CD8-positive, alpha-beta memory T cell (primary cell): ENCODE data around the gene MCF2L2. TPM values are rescaled to one million over a fixed set of nuclear protein-coding genes. Genes with fewer than 3 reads are reported as not detected.

Experiments
- CTCF ChIA-PET: fragments of 350-600 bp; sonication (Branson Sonifier 250); formaldehyde crosslinking; loops from one replicate; lab custom pipeline; 2021; ENCODE audit warnings: antibody characterized with exemption; lab: Charles Lee
- POLR2A ChIA-PET: fragments of 350-600 bp; sonication (Branson Sonifier 250); formaldehyde crosslinking; loops from one replicate; lab custom pipeline; 2021; ENCODE audit warnings: antibody characterized with exemption; lab: Charles Lee
- DNase-seq, 5 donors: peaks; one replicate each; pipeline versions ENCODE4 v3.0.0 to v3.0.0-alpha.2; 2020 to 2022; ENCODE audit warnings: mixed read lengths in 1 of 5
- H3K27ac ChIP-seq: one replicate; pipeline ENCODE4 v1.7.0; 2013; ENCODE audit warnings: low read depth, mild to moderate bottlenecking, low read length, moderate library complexity
- H3K27me3 ChIP-seq: 2 replicates; pipeline ENCODE4 v1.7.0; 2013; ENCODE audit warnings: low read length, mild to moderate bottlenecking; ENCODE audit not compliant: insufficient read depth, poor library complexity, severe bottlenecking
- H3K36me3 ChIP-seq: 2 replicates; pipeline ENCODE4 v1.7.0; 2013; ENCODE audit warnings: mild to moderate bottlenecking, low read length, moderate library complexity; ENCODE audit not compliant: insufficient read depth
- H3K4me1 ChIP-seq: 2 replicates; pipeline ENCODE4 v1.7.0; 2013; ENCODE audit warnings: mild to moderate bottlenecking, low read length, moderate library complexity; ENCODE audit not compliant: insufficient read depth
- H3K4me3 ChIP-seq: 2 replicates; pipeline ENCODE4 v1.7.0; 2013; ENCODE audit warnings: mild to moderate bottlenecking, low read length
- H3K9me3 ChIP-seq: 2 replicates; pipeline ENCODE4 v1.7.0; 2013; ENCODE audit warnings: mild to moderate bottlenecking, low read length
- H3K27ac Mint-ChIP-seq, 8 donors: one replicate each; pipeline ENCODE4 v1.8.0; 2020 to 2021; ENCODE audit warnings: mixed read lengths in 8 of 8, mild to moderate bottlenecking in 6 of 8, inconsistent platforms in 3 of 8, moderate library complexity in 3 of 8
- H3K27me3 Mint-ChIP-seq, 2 donors: one replicate each; pipeline ENCODE4 v1.8.0; 2020 to 2021; ENCODE audit warnings: mixed read lengths in 2 of 2, mild to moderate bottlenecking in 1 of 2, moderate library complexity in 1 of 2
- H3K36me3 Mint-ChIP-seq, 3 donors: one replicate each; pipeline ENCODE4 v1.8.0; 2020 to 2021; ENCODE audit warnings: mixed read lengths in 3 of 3, inconsistent platforms in 1 of 3, mild to moderate bottlenecking in 1 of 3
- H3K4me1 Mint-ChIP-seq, 3 donors: one replicate each; pipeline ENCODE4 v1.8.0; 2020 to 2021; ENCODE audit warnings: mixed read lengths in 3 of 3, inconsistent platforms in 1 of 3, mild to moderate bottlenecking in 1 of 3
- H3K4me3 Mint-ChIP-seq, 7 donors: one replicate each; pipeline ENCODE4 v1.8.0; 2020 to 2021; ENCODE audit warnings: mixed read lengths in 7 of 7, mild to moderate bottlenecking in 6 of 7, moderate library complexity in 4 of 7, inconsistent platforms in 2 of 7
- H3K9me3 Mint-ChIP-seq, 5 donors: one replicate each; pipeline ENCODE4 v1.8.0; 2020 to 2022; ENCODE audit warnings: mixed read lengths in 5 of 5, mild to moderate bottlenecking in 3 of 5, moderate library complexity in 2 of 5, inconsistent platforms in 1 of 5
- polyA plus RNA-seq: library from polyadenylated mRNA; unstranded; fragments of 300-500 nt; fragmentation: Illumina TruSeq; gene quantifications from one replicate; pipeline ENCODE4 v1.2.3, GENCODE V29; 2021
- total RNA-seq, 2 experiments: library from RNA; stranded (reverse); gene quantifications; one replicate each; pipeline ENCODE4 v1.2.3, GENCODE V29; 2021

MCF2L2 gene
- total and polyA plus RNA-seq, 3 experiments from 2014 or later, result 0.78 to 3.5 (median 2.8) TPM

- Histone ChIP-seq H3K9me3 (no peaks in the 10 kb centered on the region), H3K4me1 (no peaks in the 10 kb centered on the region), H3K27ac (no peak overlapping the region), H3K4me3 (no peak overlapping the region), H3K36me3 (no peaks in the 10 kb centered on the region), H3K27me3 (no peaks in the 10 kb centered on the region)
- no peak for DNase-seq
- H3K4me3 Mint-ChIP-seq, result no peak overlapping the region
- POLR2A ChIA-PET, result no interaction called here
- peak overlapping the region in 1 of 8 donors; percentile 39 for H3K27ac Mint-ChIP-seq
- H3K9me3 Mint-ChIP-seq, result no peaks in the 10 kb centered on the region
- H3K27me3 Mint-ChIP-seq, result no peaks in the 10 kb centered on the region
- peaks cover 0 to 3% (median 1%) of the 10 kb centered on the region in 3 donors for H3K36me3 Mint-ChIP-seq
- CTCF ChIA-PET, result interaction anchor here (1.4 kb wide), 1 partner anchor 12 kb away, joined by 3 read pairs; no protein-coding TSS in a partner anchor
- no peaks in the 10 kb centered on the region for H3K4me1 Mint-ChIP-seq
These were observed 275.0 kb downstream of the MCF2L2 start for GRCh38 chr3:183153210-183153950.

DNA sequence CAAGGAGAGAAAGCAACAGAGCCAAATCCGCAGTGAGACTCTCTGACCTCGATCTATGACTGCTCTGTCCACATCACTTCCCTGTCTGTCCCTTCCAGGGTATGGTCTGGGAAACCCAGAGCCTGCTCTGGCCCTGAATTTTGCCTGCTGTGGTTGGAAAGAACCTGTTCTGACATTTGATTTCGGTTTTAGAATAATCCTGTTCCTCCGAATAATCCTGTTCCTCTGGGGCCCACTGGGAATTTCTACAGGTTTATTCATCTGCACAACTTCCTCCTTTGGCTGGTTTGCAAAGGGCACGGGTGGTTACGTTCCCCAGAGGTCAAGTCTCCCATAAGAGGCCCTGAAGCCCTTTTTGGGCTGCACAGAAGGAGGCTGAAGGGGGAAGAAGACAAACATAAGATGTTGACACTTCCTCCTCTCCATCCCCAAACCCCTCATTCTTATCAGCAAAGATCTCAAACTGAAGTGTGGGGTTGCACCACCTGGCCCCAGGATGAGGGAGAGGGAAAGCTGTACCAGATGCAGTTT is 276.5 kb downstream of the MCF2L2 start:
- H3K36me3 Mint-ChIP-seq, result peaks cover 0 to 2% (median 1%) of the 10 kb centered on the region in 3 donors
- Histone ChIP-seq H3K4me3 (no peak overlapping the region), H3K4me1 (no peaks in the 10 kb centered on the region), H3K27me3 (no peaks in the 10 kb centered on the region), H3K9me3 (no peaks in the 10 kb centered on the region), H3K27ac (no peak overlapping the region), H3K36me3 (no peaks in the 10 kb centered on the region)
- ChIA-PET CTCF (no interaction called here), POLR2A (no interaction called here)
- H3K27ac Mint-ChIP-seq, result no peak overlapping the region
- no peak overlapping the region for H3K4me3 Mint-ChIP-seq
- DNase-seq, result no peak
- no peaks in the 10 kb centered on the region for H3K9me3 Mint-ChIP-seq
- peaks cover 0 to 1% of the 10 kb centered on the region in 2 donors for H3K27me3 Mint-ChIP-seq
- H3K4me1 Mint-ChIP-seq, result no peaks in the 10 kb centered on the region

DNA sequence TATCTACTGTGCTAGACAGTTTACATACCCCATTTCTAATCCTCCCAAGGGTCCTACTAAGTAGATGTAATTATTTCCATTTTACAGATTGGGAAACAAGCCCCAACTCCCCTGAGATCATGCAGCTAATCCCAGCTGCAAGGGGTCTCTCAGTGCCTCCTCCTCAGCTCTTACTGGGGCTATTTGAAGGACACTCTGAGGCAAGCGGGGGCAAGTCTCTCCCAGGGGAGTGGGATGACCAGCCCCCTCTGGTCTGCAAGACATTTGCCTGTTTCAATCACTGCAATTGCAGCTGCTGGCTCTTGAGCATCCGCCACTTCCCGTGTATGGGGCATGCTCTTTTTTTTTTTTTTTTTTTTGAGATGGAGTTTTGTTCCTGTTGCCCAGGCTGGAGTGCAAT is 277.3 kb downstream of the MCF2L2 start:
- H3K27ac ChIP-seq, result no peak overlapping the region
- Mint-ChIP-seq H3K27ac (no peak overlapping the region), H3K4me1 (no peaks in the 10 kb centered on the region), H3K36me3 (peaks cover 0 to 2% (median 1%) of the 10 kb centered on the region in 3 donors), H3K4me3 (peak overlapping the region in 1 of 7 donors; percentile 46), H3K9me3 (no peaks in the 10 kb centered on the region), H3K27me3 (peaks cover 0 to 1% of the 10 kb centered on the region in 2 donors)
- no peaks in the 10 kb centered on the region for H3K9me3 ChIP-seq
- no peaks in the 10 kb centered on the region for H3K36me3 ChIP-seq
- CTCF ChIA-PET, result no interaction called here
- no peak overlapping the region for H3K4me3 ChIP-seq
- no peak for DNase-seq
- POLR2A ChIA-PET, result no interaction called here
- no peaks in the 10 kb centered on the region for H3K4me1 ChIP-seq
- no peaks in the 10 kb centered on the region for H3K27me3 ChIP-seq

- ChIA-PET POLR2A (no interaction called here), CTCF (no interaction called here)
- Histone ChIP-seq H3K9me3 (no peaks in the 10 kb centered on the region), H3K36me3 (no peaks in the 10 kb centered on the region), H3K27me3 (no peaks in the 10 kb centered on the region), H3K4me1 (no peaks in the 10 kb centered on the region), H3K4me3 (no peak overlapping the region), H3K27ac (no peak overlapping the region)
- H3K27me3 Mint-ChIP-seq, result peaks cover 0 to 1% of the 10 kb centered on the region in 2 donors
- no peaks in the 10 kb centered on the region for H3K9me3 Mint-ChIP-seq
- H3K27ac Mint-ChIP-seq, result peak overlapping the region in 2 of 8 donors; percentile 36 to 87
- no peaks in the 10 kb centered on the region for H3K4me1 Mint-ChIP-seq
- DNase-seq, result no peak
- H3K36me3 Mint-ChIP-seq, result peaks cover 0 to 2% (median 1%) of the 10 kb centered on the region in 3 donors
- no peak overlapping the region for H3K4me3 Mint-ChIP-seq
These were observed 278.3 kb downstream of the MCF2L2 start for GRCh38 chr3:183149915-183150750.

- Histone ChIP-seq H3K4me1 (no peaks in the 10 kb centered on the region), H3K27ac (no peak overlapping the region), H3K36me3 (no peaks in the 10 kb centered on the region), H3K9me3 (no peaks in the 10 kb centered on the region), H3K27me3 (no peaks in the 10 kb centered on the region), H3K4me3 (no peak overlapping the region)
- ChIA-PET CTCF (no interaction called here), POLR2A (no interaction called here)
- Mint-ChIP-seq H3K4me1 (no peaks in the 10 kb centered on the region), H3K36me3 (peaks cover 0 to 2% (median 1%) of the 10 kb centered on the region in 3 donors), H3K27me3 (peaks cover 0 to 1% of the 10 kb centered on the region in 2 donors), H3K4me3 (no peak overlapping the region), H3K9me3 (no peaks in the 10 kb centered on the region), H3K27ac (no peak overlapping the region)
- no peak for DNase-seq
These were observed 280.4 kb downstream of the MCF2L2 start for GRCh38 chr3:183148056-183148455.

DNA sequence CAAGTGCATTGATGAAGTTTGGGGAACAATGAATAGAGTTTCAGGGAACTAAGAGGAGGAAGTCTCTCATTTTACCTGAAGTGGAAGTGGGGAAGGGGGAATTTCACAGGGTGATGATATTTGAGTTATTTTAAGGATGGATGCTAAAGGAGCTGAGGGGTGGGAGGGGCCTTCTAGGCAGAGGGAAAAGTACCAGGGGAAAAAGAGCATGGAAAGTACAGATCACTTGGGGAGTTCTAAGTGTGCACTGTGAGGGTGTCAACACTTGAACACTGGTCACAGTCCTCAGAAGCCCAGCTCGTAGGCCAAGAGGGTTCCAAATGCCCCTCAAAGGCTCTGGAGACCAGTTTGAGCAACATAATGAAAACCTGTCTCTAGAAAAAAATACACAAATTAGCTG is 284.1 kb downstream of the MCF2L2 start:
- CTCF ChIA-PET, result interaction anchor here (1.6 kb wide), 1 partner anchor 19 kb away, joined by 4 read pairs; the partner anchor contains the start of gene LAMP3
- no peaks in the 10 kb centered on the region for H3K36me3 Mint-ChIP-seq
- no peaks in the 10 kb centered on the region for H3K27me3 ChIP-seq

DNA sequence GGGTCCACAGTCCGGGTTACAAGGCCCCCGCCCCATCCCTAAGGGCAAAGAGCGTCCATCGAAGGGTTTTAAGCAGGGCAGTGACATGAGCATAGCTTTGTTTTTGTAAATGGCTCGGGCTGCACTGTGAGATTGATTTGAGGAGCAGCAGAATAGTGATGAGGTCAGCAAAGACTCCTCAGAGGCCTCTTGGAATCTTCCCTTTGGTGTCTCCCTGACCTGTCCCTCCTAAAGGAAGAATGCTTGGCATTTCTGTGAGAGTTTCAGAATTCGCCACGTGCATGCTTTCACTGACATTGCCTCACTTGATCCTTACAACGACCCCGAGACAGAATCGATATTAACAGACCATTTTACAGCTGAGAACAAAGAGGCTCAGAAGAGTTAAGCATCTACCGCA is 286.2 kb downstream of the MCF2L2 start:
- POLR2A ChIA-PET, result no interaction called here
- Mint-ChIP-seq H3K27me3 (peaks cover 0 to 2% of the 10 kb centered on the region in 2 donors), H3K4me1 (no peaks in the 10 kb centered on the region), H3K36me3 (no peaks in the 10 kb centered on the region), H3K4me3 (no peak overlapping the region), H3K27ac (no peak overlapping the region), H3K9me3 (no peaks in the 10 kb centered on the region)
- Histone ChIP-seq H3K27me3 (no peaks in the 10 kb centered on the region), H3K4me3 (no peak overlapping the region), H3K4me1 (no peaks in the 10 kb centered on the region), H3K9me3 (no peaks in the 10 kb centered on the region), H3K27ac (no peak overlapping the region), H3K36me3 (no peaks in the 10 kb centered on the region)
- DNase-seq, result no peak
- CTCF ChIA-PET, result interaction anchor here (0.5 to 1.3 kb wide), 2 partner anchors 11 to 25 kb away, joined by 3 read pairs; no protein-coding TSS in a partner anchor

More for the DNA sequence above, 284.1 kb downstream of the MCF2L2 start:
- no peak for DNase-seq
- no peak overlapping the region for H3K4me3 ChIP-seq
- POLR2A ChIA-PET, result no interaction called here
- no peak overlapping the region for H3K27ac ChIP-seq
- Mint-ChIP-seq H3K9me3 (no peaks in the 10 kb centered on the region), H3K27ac (no peak overlapping the region), H3K27me3 (peaks cover 0 to 1% of the 10 kb centered on the region in 2 donors), H3K4me3 (no peak overlapping the region), H3K4me1 (no peaks in the 10 kb centered on the region)
- H3K4me1 ChIP-seq, result no peaks in the 10 kb centered on the region
- H3K36me3 ChIP-seq, result no peaks in the 10 kb centered on the region
- no peaks in the 10 kb centered on the region for H3K9me3 ChIP-seq

- ChIA-PET POLR2A (no interaction called here), CTCF (no interaction called here)
- no peak overlapping the region for H3K27ac ChIP-seq
- Mint-ChIP-seq H3K4me1 (no peaks in the 10 kb centered on the region), H3K27me3 (peaks cover 0 to 16% of the 10 kb centered on the region in 2 donors), H3K9me3 (peaks cover 0 to 4% (median under 1%) of the 10 kb centered on the region in 5 donors), H3K27ac (no peak overlapping the region), H3K36me3 (peaks cover under 1 to 8% (median 2%) of the 10 kb centered on the region in 3 donors), H3K4me3 (no peak overlapping the region)
- H3K9me3 ChIP-seq, result no peaks in the 10 kb centered on the region
- no peaks in the 10 kb centered on the region for H3K27me3 ChIP-seq
- DNase-seq, result no peak
- no peaks in the 10 kb centered on the region for H3K4me1 ChIP-seq
- H3K36me3 ChIP-seq, result no peaks in the 10 kb centered on the region
- H3K4me3 ChIP-seq, result no peak overlapping the region
These were observed 293.6 kb downstream of the MCF2L2 start for GRCh38 chr3:183134844-183135243.
